ENCODE measurements around the gene CMSS1.

The CMSS1 gene

DNA sequence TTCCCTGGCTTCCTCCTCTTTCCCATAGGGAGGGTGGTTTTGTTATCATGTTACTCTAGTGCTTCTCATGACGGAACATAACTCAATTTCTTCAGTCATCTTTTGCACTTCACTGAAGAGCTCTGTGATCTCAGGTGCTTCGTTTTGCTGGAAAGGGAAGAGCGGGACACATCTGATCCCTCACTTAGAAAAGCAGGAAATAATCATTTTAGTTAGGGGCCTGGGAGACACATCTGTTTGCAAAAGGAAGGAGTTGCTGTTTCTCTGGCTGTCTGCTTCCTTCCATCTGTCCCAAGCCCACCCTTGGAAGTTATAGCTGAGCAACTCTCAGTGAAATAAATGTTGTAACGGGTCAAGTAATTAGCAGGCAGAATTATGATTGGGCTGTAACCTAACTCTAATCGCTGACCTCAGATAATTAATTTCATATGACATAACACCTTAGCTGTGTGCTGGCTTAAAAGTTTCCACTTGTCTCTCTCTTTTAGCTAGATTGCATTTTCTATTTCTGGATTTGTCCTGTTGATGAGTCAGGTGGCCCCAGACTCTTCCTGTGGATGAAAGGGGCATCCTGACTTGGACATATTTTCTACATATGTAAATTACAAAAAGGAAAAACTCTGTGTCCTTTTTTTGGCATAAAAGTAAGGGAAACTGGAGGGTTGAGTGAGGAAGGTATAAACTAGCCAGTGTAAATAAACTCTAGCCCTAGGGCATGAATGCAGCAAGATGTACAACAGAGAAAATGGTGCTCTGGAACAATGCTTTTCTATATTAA lies 307.7 kb downstream of the CMSS1 start:
- DNase-seq (ENCODE audit: low read depth in 1 of 2, low spot score in 1 of 2) = no peak
- Histone ChIP-seq H3K4me3 (replicated peaks; ENCODE audit: insufficient read depth, low read length) (no peak overlapping the region), H3K27ac (replicated peaks) (no peak overlapping the region), H3K27me3 (ENCODE audit: insufficient read depth, poor library complexity, severe bottlenecking) (no peaks in the 10 kb centered on the region)
- TF ChIP-seq GABPA (IDR thresholded peaks at IDR 0.05; ENCODE audit: low read depth) = no peak
- TF ChIP-seq, protein P1, sequence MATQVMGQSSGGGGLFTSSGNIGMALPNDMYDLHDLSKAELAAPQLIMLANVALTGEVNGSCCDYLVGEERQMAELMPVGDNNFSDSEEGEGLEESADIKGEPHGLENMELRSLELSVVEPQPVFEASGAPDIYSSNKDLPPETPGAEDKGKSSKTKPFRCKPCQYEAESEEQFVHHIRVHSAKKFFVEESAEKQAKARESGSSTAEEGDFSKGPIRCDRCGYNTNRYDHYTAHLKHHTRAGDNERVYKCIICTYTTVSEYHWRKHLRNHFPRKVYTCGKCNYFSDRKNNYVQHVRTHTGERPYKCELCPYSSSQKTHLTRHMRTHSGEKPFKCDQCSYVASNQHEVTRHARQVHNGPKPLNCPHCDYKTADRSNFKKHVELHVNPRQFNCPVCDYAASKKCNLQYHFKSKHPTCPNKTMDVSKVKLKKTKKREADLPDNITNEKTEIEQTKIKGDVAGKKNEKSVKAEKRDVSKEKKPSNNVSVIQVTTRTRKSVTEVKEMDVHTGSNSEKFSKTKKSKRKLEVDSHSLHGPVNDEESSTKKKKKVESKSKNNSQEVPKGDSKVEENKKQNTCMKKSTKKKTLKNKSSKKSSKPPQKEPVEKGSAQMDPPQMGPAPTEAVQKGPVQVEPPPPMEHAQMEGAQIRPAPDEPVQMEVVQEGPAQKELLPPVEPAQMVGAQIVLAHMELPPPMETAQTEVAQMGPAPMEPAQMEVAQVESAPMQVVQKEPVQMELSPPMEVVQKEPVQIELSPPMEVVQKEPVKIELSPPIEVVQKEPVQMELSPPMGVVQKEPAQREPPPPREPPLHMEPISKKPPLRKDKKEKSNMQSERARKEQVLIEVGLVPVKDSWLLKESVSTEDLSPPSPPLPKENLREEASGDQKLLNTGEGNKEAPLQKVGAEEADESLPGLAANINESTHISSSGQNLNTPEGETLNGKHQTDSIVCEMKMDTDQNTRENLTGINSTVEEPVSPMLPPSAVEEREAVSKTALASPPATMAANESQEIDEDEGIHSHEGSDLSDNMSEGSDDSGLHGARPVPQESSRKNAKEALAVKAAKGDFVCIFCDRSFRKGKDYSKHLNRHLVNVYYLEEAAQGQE (IDR thresholded peaks at IDR 0.05; ENCODE audit: insufficient replicate concordance, low read depth) = no peak
- TF ChIP-seq POLR2AphosphoS5 (IDR thresholded peaks at IDR 0.05; ENCODE audit: low read depth) = no peak
- TF ChIP-seq, protein P2, sequence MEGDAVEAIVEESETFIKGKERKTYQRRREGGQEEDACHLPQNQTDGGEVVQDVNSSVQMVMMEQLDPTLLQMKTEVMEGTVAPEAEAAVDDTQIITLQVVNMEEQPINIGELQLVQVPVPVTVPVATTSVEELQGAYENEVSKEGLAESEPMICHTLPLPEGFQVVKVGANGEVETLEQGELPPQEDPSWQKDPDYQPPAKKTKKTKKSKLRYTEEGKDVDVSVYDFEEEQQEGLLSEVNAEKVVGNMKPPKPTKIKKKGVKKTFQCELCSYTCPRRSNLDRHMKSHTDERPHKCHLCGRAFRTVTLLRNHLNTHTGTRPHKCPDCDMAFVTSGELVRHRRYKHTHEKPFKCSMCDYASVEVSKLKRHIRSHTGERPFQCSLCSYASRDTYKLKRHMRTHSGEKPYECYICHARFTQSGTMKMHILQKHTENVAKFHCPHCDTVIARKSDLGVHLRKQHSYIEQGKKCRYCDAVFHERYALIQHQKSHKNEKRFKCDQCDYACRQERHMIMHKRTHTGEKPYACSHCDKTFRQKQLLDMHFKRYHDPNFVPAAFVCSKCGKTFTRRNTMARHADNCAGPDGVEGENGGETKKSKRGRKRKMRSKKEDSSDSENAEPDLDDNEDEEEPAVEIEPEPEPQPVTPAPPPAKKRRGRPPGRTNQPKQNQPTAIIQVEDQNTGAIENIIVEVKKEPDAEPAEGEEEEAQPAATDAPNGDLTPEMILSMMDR (IDR thresholded peaks at IDR 0.05; ENCODE audit: insufficient read depth, low read length) = no peak
- TF ChIP-seq SPI1 (IDR thresholded peaks at IDR 0.05; ENCODE audit: borderline replicate concordance, low read depth) = no peak

DNA sequence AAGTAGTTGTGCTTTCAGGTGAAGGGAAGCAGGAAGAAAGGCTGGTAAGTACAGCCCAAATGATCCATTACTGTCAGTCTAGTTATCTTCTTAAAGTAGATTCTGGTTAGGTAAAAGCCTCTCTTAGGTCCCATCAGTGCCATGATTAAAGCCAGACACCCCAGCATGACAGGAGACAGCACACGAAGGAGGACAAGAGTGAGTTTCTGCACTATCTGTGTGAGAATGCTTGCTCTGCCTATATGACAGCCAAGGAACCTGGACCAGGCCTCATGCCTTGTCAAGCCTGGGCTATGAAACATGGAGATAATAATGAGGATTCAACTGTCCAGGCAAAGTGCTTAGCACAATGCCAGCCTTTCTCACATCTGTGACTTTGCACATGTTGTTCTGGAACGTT lies 310.1 kb downstream of the CMSS1 start:
- Histone ChIP-seq H3K27ac (replicated peaks) (no peak overlapping the region), H3K27me3 (ENCODE audit: insufficient read depth, poor library complexity, severe bottlenecking) (no peaks in the 10 kb centered on the region), H3K4me3 (replicated peaks; ENCODE audit: insufficient read depth, low read length) (no peak overlapping the region)
- TF ChIP-seq, protein P1 (IDR thresholded peaks at IDR 0.05; ENCODE audit: insufficient replicate concordance, low read depth) = no peak
- TF ChIP-seq, protein P2 (IDR thresholded peaks at IDR 0.05; ENCODE audit: insufficient read depth, low read length) = no peak
- TF ChIP-seq GABPA (IDR thresholded peaks at IDR 0.05; ENCODE audit: low read depth) = no peak
- no peak for TF ChIP-seq POLR2AphosphoS5 (IDR thresholded peaks at IDR 0.05; ENCODE audit: low read depth)
- no peak for DNase-seq (ENCODE audit: low read depth in 1 of 2, low spot score in 1 of 2)

DNA sequence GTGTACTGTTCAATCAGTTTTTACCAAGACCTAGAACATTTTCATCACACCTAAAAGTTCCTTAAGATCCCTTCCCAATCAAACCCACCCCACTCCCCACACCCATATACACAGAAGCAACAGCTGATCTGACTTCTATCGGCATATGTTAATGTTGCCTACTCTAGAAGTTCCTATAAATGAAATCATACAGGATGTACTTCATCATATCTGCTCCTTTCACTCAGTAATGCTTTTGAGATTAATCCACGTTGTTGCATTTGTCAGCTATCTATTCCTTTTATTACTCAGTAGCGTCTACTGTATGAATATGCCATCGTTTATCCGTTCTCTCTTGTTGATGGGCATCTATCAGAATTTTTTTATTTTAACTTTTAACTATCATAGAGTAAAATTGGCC lies 310.9 kb downstream of the CMSS1 start:
- no peak overlapping the region for H3K27ac ChIP-seq (replicated peaks)

More for the DNA sequence above, 310.9 kb downstream of the CMSS1 start:
- TF ChIP-seq POLR2AphosphoS5 (IDR thresholded peaks at IDR 0.05; ENCODE audit: low read depth) = no peak
- no peak for TF ChIP-seq GABPA (IDR thresholded peaks at IDR 0.05; ENCODE audit: low read depth)
- TF ChIP-seq, protein P1 (IDR thresholded peaks at IDR 0.05; ENCODE audit: insufficient replicate concordance, low read depth) = no peak
- TF ChIP-seq SPI1 (IDR thresholded peaks at IDR 0.05; ENCODE audit: borderline replicate concordance, low read depth) = no peak
- TF ChIP-seq, protein P2 (IDR thresholded peaks at IDR 0.05; ENCODE audit: insufficient read depth, low read length) = no peak
- Histone ChIP-seq H3K27me3 (ENCODE audit: insufficient read depth, poor library complexity, severe bottlenecking) (no peaks in the 10 kb centered on the region), H3K4me3 (replicated peaks; ENCODE audit: insufficient read depth, low read length) (no peak overlapping the region)
- no peak for DNase-seq (ENCODE audit: low read depth in 1 of 2, low spot score in 1 of 2)
